Spleen (tissue), 7 donors: Measurements from ENCODE around the gene KLHDC8B.

ENCODE experiments used
- POLR2A ChIP-seq, 3 donors: fragments of 450-650 bp; IDR thresholded peaks; one replicate each; pipeline ENCODE4 v1.5.1; 2017; ENCODE audit warnings: antibody characterized with exemption in 3 of 3, mild to moderate bottlenecking in 1 of 3
- TF ChIP-seq, protein P1 (sequence below), 11 experiments: fragments of 200-600 bp in 7 of 11; fragments of 450-650 bp in 4 of 11; sonication (generic) in 4 of 11; IDR thresholded peaks in 8 of 11; conservative IDR thresholded peaks in 3 of 11; 1 replicate in 7 of 11; 2 replicates in 4 of 11; pipeline versions ENCODE4 v1.4.0 to v1.8.0; 2016 to 2021; ENCODE audit warnings: antibody characterized with exemption in 11 of 11, inconsistent platforms in 4 of 11, mild to moderate bottlenecking in 1 of 11
- donor health status: DM: no; HTN: no; CAD: no; lungs with moderate emphysema.
- donor health status: DM: no; HTN: no; CAD: no.
- donor health status: DM: no; HTN: no; CAD: no.

- TF ChIP-seq, protein P1, sequence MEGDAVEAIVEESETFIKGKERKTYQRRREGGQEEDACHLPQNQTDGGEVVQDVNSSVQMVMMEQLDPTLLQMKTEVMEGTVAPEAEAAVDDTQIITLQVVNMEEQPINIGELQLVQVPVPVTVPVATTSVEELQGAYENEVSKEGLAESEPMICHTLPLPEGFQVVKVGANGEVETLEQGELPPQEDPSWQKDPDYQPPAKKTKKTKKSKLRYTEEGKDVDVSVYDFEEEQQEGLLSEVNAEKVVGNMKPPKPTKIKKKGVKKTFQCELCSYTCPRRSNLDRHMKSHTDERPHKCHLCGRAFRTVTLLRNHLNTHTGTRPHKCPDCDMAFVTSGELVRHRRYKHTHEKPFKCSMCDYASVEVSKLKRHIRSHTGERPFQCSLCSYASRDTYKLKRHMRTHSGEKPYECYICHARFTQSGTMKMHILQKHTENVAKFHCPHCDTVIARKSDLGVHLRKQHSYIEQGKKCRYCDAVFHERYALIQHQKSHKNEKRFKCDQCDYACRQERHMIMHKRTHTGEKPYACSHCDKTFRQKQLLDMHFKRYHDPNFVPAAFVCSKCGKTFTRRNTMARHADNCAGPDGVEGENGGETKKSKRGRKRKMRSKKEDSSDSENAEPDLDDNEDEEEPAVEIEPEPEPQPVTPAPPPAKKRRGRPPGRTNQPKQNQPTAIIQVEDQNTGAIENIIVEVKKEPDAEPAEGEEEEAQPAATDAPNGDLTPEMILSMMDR (IDR thresholded peaks at IDR 0.05 in 8 of 11, conservative IDR thresholded peaks at IDR 0.05 in 3 of 11), result no peak
- TF ChIP-seq POLR2A (IDR thresholded peaks at IDR 0.05), result no peak
These were observed 46.5 kb downstream of the KLHDC8B start for GRCh38 chr3:49217688-49218470.
